ENCODE results near the gene FAH.
"Not testable (repeated sequence)": the region's sequence is repeated elsewhere in the genome, so short reads cannot be mapped to it uniquely, and the experiment has no call there.

FAH gene
- 10.7 to 14.0 reads per million in 2 donors for total RNA-seq

- DNase-seq: no peak
Observed at GRCh38 chr15:80152896-80153876, at the start of gene FAH. FAH (plus strand) TSS chr15:80152999; CDS start chr15:80153055, 56 bp downstream.

- DNase-seq: no peak
Observed at GRCh38 chr15:80105193-80105592, 47.6 kb upstream of the FAH start.

GRCh38 chr15:80105595-80105994, 47.2 kb upstream of the FAH start:
- DNase-seq: no peak

GRCh38 chr15:80106051-80106450, 46.7 kb upstream of the FAH start:
- DNase-seq: no peak

- DNase-seq: no peak
Observed at GRCh38 chr15:80107204-80107603, 45.6 kb upstream of the FAH start.

- no peak for DNase-seq
Observed at GRCh38 chr15:80107774-80108173, 45.0 kb upstream of the FAH start.

- no peak for DNase-seq
Observed at GRCh38 chr15:80109388-80109787, 43.4 kb upstream of the FAH start.

- no peak for DNase-seq
Observed at GRCh38 chr15:80110920-80111319, 41.9 kb upstream of the FAH start.

- no peak for DNase-seq
Observed at GRCh38 chr15:80114114-80114513, 38.7 kb upstream of the FAH start.

- no peak for DNase-seq
Observed at GRCh38 chr15:80115021-80115420, 37.8 kb upstream of the FAH start.

GRCh38 chr15:80118956-80119355, 33.8 kb upstream of the FAH start:
- no peak for DNase-seq

- no peak for DNase-seq
Observed at GRCh38 chr15:80120636-80121035, 32.2 kb upstream of the FAH start.

GRCh38 chr15:80121546-80121945, 31.3 kb upstream of the FAH start:
- no peak for DNase-seq

GRCh38 chr15:80123034-80123433, 29.8 kb upstream of the FAH start:
- no peak for DNase-seq

GRCh38 chr15:80127253-80127652, 25.5 kb upstream of the FAH start:
- DNase-seq: not testable (repeated sequence)

GRCh38 chr15:80127911-80128310, 24.9 kb upstream of the FAH start:
- no peak for DNase-seq

- no peak for DNase-seq
Observed at GRCh38 chr15:80132382-80132781, 20.4 kb upstream of the FAH start.

GRCh38 chr15:80136854-80137253, 15.9 kb upstream of the FAH start:
- DNase-seq: no peak

- no peak for DNase-seq
Observed at GRCh38 chr15:80138961-80139360, 13.8 kb upstream of the FAH start.

GRCh38 chr15:80140909-80141308, 11.9 kb upstream of the FAH start:
- no peak for DNase-seq

- DNase-seq: no peak
Observed at GRCh38 chr15:80141916-80142598, 10.7 kb upstream of the FAH start.

GRCh38 chr15:80142646-80143045, 10.2 kb upstream of the FAH start:
- no peak for DNase-seq

- DNase-seq: no peak
Observed at GRCh38 chr15:80151148-80151547, 1.7 kb upstream of the FAH start.

- DNase-seq: no peak
Observed at GRCh38 chr15:80151576-80151975, 1.2 kb upstream of the FAH start.
